GM06990 (cell line): Measurements from ENCODE around the gene CFD.

Experiments used
- DNase-seq: peaks from one replicate; pipeline ENCODE4 v3.0.0-alpha.2; 2011; ENCODE audit not compliant: insufficient read length; ENCODE audit errors: extremely low read depth
- H3K27me3 ChIP-seq: replicated peaks from 2 replicates; pipeline ENCODE4 v1.6.0; 2011; ENCODE audit warnings: low read length; ENCODE audit not compliant: control insufficient read depth, insufficient read depth
- H3K36me3 ChIP-seq: 2 replicates; pipeline ENCODE4 v1.5.1; 2011; ENCODE audit warnings: low read length; ENCODE audit not compliant: control insufficient read depth, insufficient read depth
- H3K4me3 ChIP-seq: replicated peaks from 2 replicates; pipeline ENCODE4 v1.5.1; 2011; ENCODE audit warnings: low read depth, mild to moderate bottlenecking, control low read depth, low read length
- CTCF ChIP-seq: IDR thresholded peaks from 2 replicates; pipeline ENCODE4 v1.5.1; 2011; ENCODE audit warnings: low read length, control low read depth, mild to moderate bottlenecking, inconsistent platforms; ENCODE audit not compliant: insufficient read depth, poor library complexity, severe bottlenecking

CFD gene

GRCh38 chr19:898663-899062 lies 39.2 kb downstream of the CFD start:
- TF ChIP-seq CTCF: no peak
- Histone ChIP-seq H3K36me3 (peaks cover 6% of the 10 kb centered on the region), H3K4me3 (no peak overlapping the region), H3K27me3 (no peaks in the 10 kb centered on the region)
- peak; percentile 38 for DNase-seq

GRCh38 chr19:899336-900042 lies 40.0 kb downstream of the CFD start:
- no peak for TF ChIP-seq CTCF
- DNase-seq: peak; percentile 9
- H3K36me3 ChIP-seq: peaks cover 6% of the 10 kb centered on the region

GRCh38 chr19:900043-900301 lies 40.5 kb downstream of the CFD start:
- H3K27me3 ChIP-seq: no peaks in the 10 kb centered on the region
- peaks cover 6% of the 10 kb centered on the region for H3K36me3 ChIP-seq

More at GRCh38 chr19:899336-900042, 40.0 kb downstream of the CFD start:
- H3K27me3 ChIP-seq: no peaks in the 10 kb centered on the region
- no peak overlapping the region for H3K4me3 ChIP-seq

GRCh38 chr19:900302-901111 lies 41.0 kb downstream of the CFD start:
- peak; percentile 34 for DNase-seq
- no peaks in the 10 kb centered on the region for H3K27me3 ChIP-seq
- H3K36me3 ChIP-seq: peaks cover 6% of the 10 kb centered on the region
- TF ChIP-seq CTCF: no peak
- no peak overlapping the region for H3K4me3 ChIP-seq

More at GRCh38 chr19:900043-900301, 40.5 kb downstream of the CFD start:
- no peak for TF ChIP-seq CTCF
- no peak overlapping the region for H3K4me3 ChIP-seq
- DNase-seq: no peak

- Histone ChIP-seq H3K36me3 (peaks cover 6% of the 10 kb centered on the region), H3K4me3 (no peak overlapping the region), H3K27me3 (no peaks in the 10 kb centered on the region)
- TF ChIP-seq CTCF: no peak
- DNase-seq: peak; percentile 2
Observed at GRCh38 chr19:901216-902092, 42.0 kb downstream of the CFD start.
